Vagina (tissue), 2 donors: ENCODE measurements around the gene COL24A1.

Experiments used
- POLR2A ChIP-seq, 2 donors: fragments of 450-650 bp; IDR thresholded peaks; one replicate each; pipeline ENCODE4 v1.6.1; 2017; ENCODE audit warnings: antibody characterized with exemption in 2 of 2, mild to moderate bottlenecking in 2 of 2, moderate library complexity in 2 of 2
- POLR2AphosphoS5 ChIP-seq, 2 donors: sonication (generic); formaldehyde crosslinking; IDR thresholded peaks; one replicate each; pipeline ENCODE4 v1.9.0; 2017; ENCODE audit warnings: antibody characterized with exemption in 2 of 2, mild to moderate bottlenecking in 2 of 2, low read depth in 1 of 2; ENCODE audit not compliant: insufficient read depth in 1 of 2

- TF ChIP-seq POLR2A (IDR thresholded peaks at IDR 0.05): no peak
- TF ChIP-seq POLR2AphosphoS5 (IDR thresholded peaks at IDR 0.05; ENCODE audit: insufficient read depth in 1 of 2, low read depth in 1 of 2): no peak
Measured at GRCh38 chr1:85838238-85838637, 318.3 kb downstream of the COL24A1 start.
